ENCODE results near the gene ST6GALNAC4.

GRCh38 chr9:127907867-127908659 lies 8.8 kb downstream of the ST6GALNAC4 start:
- no peak for TF ChIP-seq CTCF (conservative IDR thresholded peaks at IDR 0.05; ENCODE audit: low read length)
- no peak for TF ChIP-seq EZH2phosphoT487 (IDR thresholded peaks at IDR 0.05; ENCODE audit: borderline replicate concordance, low read depth, low read length)

Measured in OCI-LY7 (cell line).